Kidney (tissue), 14 donors: ENCODE measurements around the gene GALNT18. TPM values are rescaled to one million over a fixed set of nuclear protein-coding genes. Genes with fewer than 3 reads are reported as not detected.

Experiments used
- DNase-seq, 5 donors: peaks; one replicate each; pipeline ENCODE4 v3.0.0-alpha.2; 2013 to 2020
- FAIRE-seq: peaks from 2 replicates; lab custom pipeline; 2012; peaks lifted over from hg19 to GRCh38; lab: Jason Lieb, UNC
- H3K27ac ChIP-seq, 2 donors: one replicate each; pipeline ENCODE4 v1.7.0; 2013; ENCODE audit warnings: low read depth in 2 of 2, low read length in 2 of 2, inconsistent platforms in 1 of 2
- H3K27me3 ChIP-seq: one replicate; pipeline ENCODE4 v1.7.1; 2013; ENCODE audit warnings: low read length, inconsistent platforms; ENCODE audit not compliant: control insufficient read depth, insufficient read depth
- H3K36me3 ChIP-seq, 3 donors: one replicate each; pipeline versions ENCODE4 v1.7.0 to v1.7.1; 2013; ENCODE audit warnings: low read length in 3 of 3, control low read depth in 1 of 3, inconsistent platforms in 1 of 3; ENCODE audit not compliant: insufficient read depth in 3 of 3, control insufficient read depth in 2 of 3
- H3K4me1 ChIP-seq, 3 donors: one replicate each; pipeline versions ENCODE4 v1.7.0 to v1.7.1; 2013; ENCODE audit warnings: low read length in 3 of 3, inconsistent platforms in 1 of 3, low read depth in 1 of 3; ENCODE audit not compliant: control insufficient read depth in 2 of 3, insufficient read depth in 2 of 3
- H3K4me3 ChIP-seq, 3 donors: one replicate each; pipeline versions ENCODE4 v1.7.0 to v1.8.1; 2013; ENCODE audit warnings: low read length in 3 of 3, control low read depth in 1 of 3, inconsistent platforms in 1 of 3
- H3K9ac ChIP-seq, 3 donors: one replicate each; pipeline versions ENCODE4 v1.7.0 to v1.7.1; 2013; ENCODE audit warnings: low read length in 3 of 3, control low read depth in 1 of 3, inconsistent platforms in 1 of 3
- H3K9me3 ChIP-seq, 3 donors: one replicate each; pipeline versions ENCODE4 v1.7.0 to v1.7.1; 2013; ENCODE audit warnings: low read length in 3 of 3, control low read depth in 1 of 3, inconsistent platforms in 1 of 3; ENCODE audit not compliant: control insufficient read depth in 2 of 3, insufficient read depth in 1 of 3
- CTCF ChIP-seq: IDR thresholded peaks from 3 replicates; pipeline ENCODE4 v1.5.1; 2012; ENCODE audit warnings: mild to moderate bottlenecking, moderate library complexity, borderline replicate concordance; ENCODE audit not compliant: insufficient read depth; ENCODE audit errors: extremely low read depth
- intact Hi-C: fragments of 100-400 bp; cut with DNase I; formaldehyde crosslinking; loops from one replicate; pipeline ENCODE4 v1.11.1; 2022
- polyA plus RNA-seq: library from polyadenylated mRNA; stranded (reverse); fragments of 350-450 nt; fragmentation: Illumina TruSeq; extraction: RNeasy Lipid Tissue Mini Kit (QIAGEN cat#74804); gene quantifications from one replicate; pipeline ENCODE4 v1.2.3, GENCODE V29; 2014; ENCODE audit warnings: low read depth, low replicate concordance; ENCODE audit not compliant: insufficient read depth
- total RNA-seq: library from RNA; stranded (reverse); fragmentation: NEBNext Ultra II Directional; extraction: Animal tissue kit (Norgen Biotek cat#: 25700); gene quantifications from one replicate; pipeline ENCODE4 v1.2.1, GENCODE V29; 2021
- donor health status: control.
- donor health status: control.
- donor health status: control.
- donor health status: control.
- donor health status: control.
- donor health status: DM: yes; HTN: yes; CAD: no.
- donor health status: Normal renal cell carcinoma (clear cell type).

Gene GALNT18
- total and polyA plus RNA-seq, 2 donors from 2014 or later = 27.2 to 42.1 TPM

GRCh38 chr11:11545285-11546275 is 76.2 kb downstream of the GALNT18 start:
- no peak for FAIRE-seq

GRCh38 chr11:11543656-11544055 is 78.1 kb downstream of the GALNT18 start:
- DNase-seq (no peak), FAIRE-seq (no peak)
- Histone ChIP-seq H3K4me1 (peaks cover 0 to 20% (median 5%) of the 10 kb centered on the region in 3 donors), H3K4me3 (no peak overlapping the region), H3K36me3 (no peaks in the 10 kb centered on the region), H3K27ac (peak overlapping the region; percentile 26 to 49), H3K9ac (no peak overlapping the region), H3K9me3 (no peaks in the 10 kb centered on the region), H3K27me3 (no peaks in the 10 kb centered on the region)
- intact Hi-C loops = no loop called here
- TF ChIP-seq CTCF = no peak

More at GRCh38 chr11:11545285-11546275, 76.2 kb downstream of the GALNT18 start:
- Histone ChIP-seq H3K4me1 (peaks cover 0 to 15% (median 4%) of the 10 kb centered on the region in 3 donors), H3K27me3 (no peaks in the 10 kb centered on the region), H3K36me3 (no peaks in the 10 kb centered on the region), H3K9me3 (no peaks in the 10 kb centered on the region), H3K4me3 (no peak overlapping the region), H3K9ac (no peak overlapping the region), H3K27ac (no peak overlapping the region)
- DNase-seq = peak in 3 of 5 donors; percentile 36 to 66 (median 42)
- no peak for TF ChIP-seq CTCF
- intact Hi-C loops = no loop called here

GRCh38 chr11:11540157-11540556 is 81.6 kb downstream of the GALNT18 start:
- Histone ChIP-seq H3K36me3 (no peaks in the 10 kb centered on the region), H3K4me3 (no peak overlapping the region), H3K27ac (no peak overlapping the region), H3K27me3 (no peaks in the 10 kb centered on the region), H3K9me3 (no peaks in the 10 kb centered on the region), H3K4me1 (peaks cover 0 to 30% (median 10%) of the 10 kb centered on the region in 3 donors), H3K9ac (no peak overlapping the region)
- intact Hi-C loops = no loop called here
- no peak for DNase-seq
- TF ChIP-seq CTCF = no peak
- no peak for FAIRE-seq
